Erythroblast (primary cell): ENCODE data around the gene SLC9B1.
"Not testable (repeated sequence)": the region's sequence is repeated elsewhere in the genome, so short reads cannot be mapped to it uniquely, and the experiment has no call there.

ENCODE experiments used
- GATA1 ChIP-seq: IDR thresholded peaks from 2 replicates; pipeline ENCODE4 v1.6.1; 2011; ENCODE audit warnings: low read depth, mild to moderate bottlenecking, control low read depth, low read length, moderate library complexity
- POLR2A ChIP-seq: IDR thresholded peaks from 2 replicates; pipeline ENCODE4 v1.6.1; 2011; ENCODE audit warnings: mild to moderate bottlenecking, low read length

DNA sequence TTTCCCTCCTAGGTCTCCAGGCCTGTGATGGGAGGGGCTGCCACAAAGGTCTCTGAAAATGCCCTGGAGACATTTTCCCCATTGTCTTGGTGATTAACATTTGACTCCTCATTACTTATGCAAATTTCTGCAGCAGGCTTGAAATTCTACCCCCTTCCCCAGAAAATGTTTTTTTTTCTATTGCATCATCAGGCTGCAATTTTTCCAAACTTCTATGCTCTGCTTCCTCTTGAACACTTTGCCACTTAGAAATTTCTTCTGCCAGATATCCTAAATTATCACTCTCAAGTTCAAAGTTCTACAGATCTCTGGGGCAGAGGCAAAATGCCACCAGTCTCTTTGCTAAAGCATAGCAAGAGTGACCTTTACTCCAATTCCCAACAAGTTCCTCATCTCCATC lies 25.5 kb downstream of the SLC9B1 start:
- TF ChIP-seq POLR2A, GATA1: not testable (repeated sequence)
